GM18526 (cell line): ENCODE results near the gene OAS2.

Experiments
- POLR2A ChIP-seq: IDR thresholded peaks from 3 replicates; pipeline ENCODE4 v1.6.1; 2011; ENCODE audit not compliant: insufficient read length; ENCODE audit errors: extremely low read depth

Gene OAS2

GRCh38 chr12:112944024-112944690, 34.2 kb upstream of the OAS2 start:
- TF ChIP-seq POLR2A: no peak

GRCh38 chr12:112945515-112945914, 32.8 kb upstream of the OAS2 start:
- no peak for TF ChIP-seq POLR2A

GRCh38 chr12:112946236-112947000, 31.9 kb upstream of the OAS2 start:
- TF ChIP-seq POLR2A: no peak

GRCh38 chr12:112947314-112947713, 31.0 kb upstream of the OAS2 start:
- no peak for TF ChIP-seq POLR2A

GRCh38 chr12:112947761-112948160, 30.6 kb upstream of the OAS2 start:
- TF ChIP-seq POLR2A: no peak

GRCh38 chr12:112948806-112949205, 29.5 kb upstream of the OAS2 start:
- TF ChIP-seq POLR2A: no peak

- TF ChIP-seq POLR2A: no peak
Measured at GRCh38 chr12:112950701-112951100, 27.6 kb upstream of the OAS2 start.

- no peak for TF ChIP-seq POLR2A
Measured at GRCh38 chr12:112961074-112961473, 17.2 kb upstream of the OAS2 start.

- no peak for TF ChIP-seq POLR2A
Measured at GRCh38 chr12:112961536-112961935, 16.8 kb upstream of the OAS2 start.

- no peak for TF ChIP-seq POLR2A
Measured at GRCh38 chr12:112962561-112962960, 15.8 kb upstream of the OAS2 start.

- no peak for TF ChIP-seq POLR2A
Measured at GRCh38 chr12:112963227-112963861, 15.0 kb upstream of the OAS2 start.

GRCh38 chr12:112964067-112964670, 14.2 kb upstream of the OAS2 start:
- TF ChIP-seq POLR2A: no peak

- TF ChIP-seq POLR2A: no peak
Measured at GRCh38 chr12:112964915-112965314, 13.4 kb upstream of the OAS2 start.

GRCh38 chr12:112965643-112966042, 12.7 kb upstream of the OAS2 start:
- TF ChIP-seq POLR2A: no peak

GRCh38 chr12:112967306-112967705, 11.0 kb upstream of the OAS2 start:
- TF ChIP-seq POLR2A: no peak

GRCh38 chr12:112967858-112968257, 10.5 kb upstream of the OAS2 start:
- TF ChIP-seq POLR2A: no peak
